Prostate gland (tissue), 2 donors: ENCODE data around the gene PEX19. TPM values are rescaled to one million over a fixed set of nuclear protein-coding genes. Genes with fewer than 3 reads are reported as not detected.

Experiments
- DNase-seq: peaks from one replicate; pipeline ENCODE4 v3.0.0-alpha.2; 2019; ENCODE audit warnings: low spot score
- H3K27ac ChIP-seq, 2 donors: fragments of 200-600 bp; sonication (generic); 2 replicates each; pipeline ENCODE4 v1.5.1; 2017 to 2019
- H3K27me3 ChIP-seq: fragments of 200-600 bp; sonication (generic); replicated peaks from 2 replicates; pipeline ENCODE4 v1.5.1; 2019; ENCODE audit not compliant: insufficient read depth
- H3K36me3 ChIP-seq, 2 donors: fragments of 200-600 bp; sonication (generic); 1 replicate in 1 of 2; 2 replicates in 1 of 2; pipeline versions ENCODE4 v1.5.1 to v1.8.1; 2017 to 2019
- H3K4me1 ChIP-seq: fragments of 200-600 bp; sonication (generic); replicated peaks from 2 replicates; pipeline ENCODE4 v1.5.1; 2019
- H3K4me3 ChIP-seq, 2 donors: fragments of 200-600 bp; sonication (generic); 2 replicates each; pipeline ENCODE4 v1.5.1; 2017 to 2019
- H3K9me3 ChIP-seq: fragments of 200-600 bp; sonication (generic); 2 replicates; pipeline ENCODE4 v1.5.1; 2017
- POLR2A ChIP-seq: fragments of 450-650 bp; IDR thresholded peaks from one replicate; pipeline ENCODE4 v1.6.1; 2016; ENCODE audit warnings: antibody characterized with exemption, mild to moderate bottlenecking
- POLR2AphosphoS5 ChIP-seq: sonication (generic); formaldehyde crosslinking; IDR thresholded peaks from one replicate; pipeline ENCODE4 v1.6.1; 2017; ENCODE audit warnings: antibody characterized with exemption
- WGBS: methylation state at CpG from one replicate; pipeline ENCODE4 v1.1.5; 2018; 5-methylcytosine and 5-hydroxymethylcytosine counted together
- intact Hi-C: fragments of 100-400 bp; cut with DNase I; formaldehyde crosslinking; loops from one replicate; pipeline ENCODE4 v1.14.2; 2022
- total RNA-seq, 2 donors: library from RNA; depleted of rRNA; stranded (reverse); fragments of >200 nt; gene quantifications; one replicate each; pipeline ENCODE4 v1.1.0, GENCODE V29; 2016
- TF ChIP-seq, protein P1 (sequence below), 4 experiments: fragments of 200-600 bp in 2 of 4; fragments of 450-650 bp in 2 of 4; sonication (generic) in 2 of 4; IDR thresholded peaks; 1 replicate in 3 of 4; 2 replicates in 1 of 4; pipeline ENCODE4 v1.5.1; 2016 to 2019; ENCODE audit warnings: antibody characterized with exemption in 4 of 4, mild to moderate bottlenecking in 2 of 4, moderate library complexity in 2 of 4

Gene PEX19
- total RNA-seq, 2 donors from 2014 or later: 49.6 to 61.0 TPM

- Histone ChIP-seq H3K9me3 (no peaks in the 10 kb centered on the region), H3K27me3 (no peaks in the 10 kb centered on the region), H3K4me3 (no peak overlapping the region), H3K36me3 (peaks cover 0 to 11% of the 10 kb centered on the region in 2 donors), H3K27ac (no peak overlapping the region), H3K4me1 (no peaks in the 10 kb centered on the region)
- intact Hi-C loops: no loop called here
- 95% methylated on average over 24 of the region's 24 CpGs for WGBS
- TF ChIP-seq POLR2AphosphoS5 (no peak), POLR2A (no peak)
- TF ChIP-seq, protein P1, sequence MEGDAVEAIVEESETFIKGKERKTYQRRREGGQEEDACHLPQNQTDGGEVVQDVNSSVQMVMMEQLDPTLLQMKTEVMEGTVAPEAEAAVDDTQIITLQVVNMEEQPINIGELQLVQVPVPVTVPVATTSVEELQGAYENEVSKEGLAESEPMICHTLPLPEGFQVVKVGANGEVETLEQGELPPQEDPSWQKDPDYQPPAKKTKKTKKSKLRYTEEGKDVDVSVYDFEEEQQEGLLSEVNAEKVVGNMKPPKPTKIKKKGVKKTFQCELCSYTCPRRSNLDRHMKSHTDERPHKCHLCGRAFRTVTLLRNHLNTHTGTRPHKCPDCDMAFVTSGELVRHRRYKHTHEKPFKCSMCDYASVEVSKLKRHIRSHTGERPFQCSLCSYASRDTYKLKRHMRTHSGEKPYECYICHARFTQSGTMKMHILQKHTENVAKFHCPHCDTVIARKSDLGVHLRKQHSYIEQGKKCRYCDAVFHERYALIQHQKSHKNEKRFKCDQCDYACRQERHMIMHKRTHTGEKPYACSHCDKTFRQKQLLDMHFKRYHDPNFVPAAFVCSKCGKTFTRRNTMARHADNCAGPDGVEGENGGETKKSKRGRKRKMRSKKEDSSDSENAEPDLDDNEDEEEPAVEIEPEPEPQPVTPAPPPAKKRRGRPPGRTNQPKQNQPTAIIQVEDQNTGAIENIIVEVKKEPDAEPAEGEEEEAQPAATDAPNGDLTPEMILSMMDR (IDR thresholded peaks at IDR 0.05): no peak
- no peak for DNase-seq
These were observed 45.2 kb downstream of the PEX19 start for GRCh38 chr1:160239582-160240299.

DNA sequence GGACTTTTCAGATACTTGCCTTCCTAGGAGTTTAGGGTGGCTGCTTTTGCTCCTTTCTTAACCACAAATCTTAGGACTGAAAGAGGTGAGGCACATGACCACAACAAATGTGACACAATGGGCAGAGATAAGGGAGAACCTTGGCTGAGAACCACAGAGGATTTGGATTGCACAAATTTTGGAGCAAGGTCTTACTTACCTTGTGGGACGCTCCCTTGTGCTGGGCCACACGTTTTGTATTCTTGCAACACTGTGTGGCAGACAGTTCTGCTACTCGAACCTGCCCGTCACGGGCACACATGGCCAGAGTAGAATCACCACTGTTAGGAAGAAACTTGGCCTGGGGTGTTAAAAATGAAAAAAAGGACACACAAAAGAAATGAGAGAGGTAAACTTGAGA is 46.5 kb downstream of the PEX19 start:
- WGBS: 97% methylated on average over 5 of the region's 5 CpGs
- Histone ChIP-seq H3K4me3 (no peak overlapping the region), H3K27me3 (no peaks in the 10 kb centered on the region), H3K27ac (no peak overlapping the region), H3K9me3 (no peaks in the 10 kb centered on the region), H3K4me1 (no peaks in the 10 kb centered on the region), H3K36me3 (peaks cover 0 to 11% of the 10 kb centered on the region in 2 donors)
- intact Hi-C loops: no loop called here
- TF ChIP-seq POLR2A (no peak), POLR2AphosphoS5 (no peak)
- TF ChIP-seq, protein P1 (IDR thresholded peaks at IDR 0.05): no peak
- DNase-seq: no peak

DNA sequence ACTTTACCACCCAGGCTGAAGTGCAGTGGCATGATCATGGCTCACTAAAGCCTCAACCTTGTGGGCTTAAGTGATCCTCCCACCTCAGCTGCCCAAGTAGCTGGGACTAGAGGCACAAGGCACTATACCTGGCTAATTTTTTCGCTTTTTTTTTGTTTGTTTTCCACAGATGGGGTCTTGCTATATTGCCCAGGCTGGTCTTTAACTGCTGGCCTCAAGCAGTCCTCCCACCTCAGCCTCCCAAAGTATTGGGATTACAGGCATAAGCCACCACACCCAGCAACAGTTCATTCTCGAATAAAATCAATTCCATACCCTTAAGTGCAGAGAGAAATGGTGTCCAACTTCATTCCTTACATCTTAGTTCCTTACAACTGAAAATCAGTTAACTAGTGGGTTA is 47.4 kb downstream of the PEX19 start:
- intact Hi-C loops: no loop called here
- DNase-seq: no peak
- no peaks in the 10 kb centered on the region for H3K4me1 ChIP-seq
- no peaks in the 10 kb centered on the region for H3K27me3 ChIP-seq
- peaks cover 0 to 11% of the 10 kb centered on the region in 2 donors for H3K36me3 ChIP-seq
- H3K9me3 ChIP-seq: no peaks in the 10 kb centered on the region
- WGBS: 100% methylated on average over 2 of the region's 2 CpGs
- no peak overlapping the region for H3K27ac ChIP-seq
- H3K4me3 ChIP-seq: no peak overlapping the region
- no peak for TF ChIP-seq POLR2AphosphoS5

DNA sequence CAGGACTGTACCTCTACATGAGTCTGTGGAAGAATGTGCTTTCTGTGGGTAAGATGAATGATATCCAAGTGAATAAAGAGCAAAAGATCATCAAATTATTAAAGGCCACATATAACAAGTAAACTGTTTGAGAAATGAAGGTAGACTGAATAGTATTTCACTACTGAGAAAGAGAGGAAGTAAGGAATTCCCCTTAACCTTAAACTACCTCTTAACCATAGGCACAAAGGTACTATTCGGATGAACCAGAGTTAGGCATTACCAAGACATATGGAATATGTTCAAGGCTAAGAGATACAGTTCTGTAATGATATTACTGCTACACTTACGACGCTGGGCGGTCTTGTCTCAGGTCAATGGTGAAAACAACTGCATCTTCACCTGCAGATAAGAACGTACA is 48.1 kb downstream of the PEX19 start:
- DNase-seq: no peak
- Histone ChIP-seq H3K27ac (no peak overlapping the region), H3K4me1 (no peaks in the 10 kb centered on the region), H3K27me3 (no peaks in the 10 kb centered on the region), H3K36me3 (peaks cover 0 to 11% of the 10 kb centered on the region in 2 donors), H3K9me3 (no peaks in the 10 kb centered on the region), H3K4me3 (no peak overlapping the region)
- intact Hi-C loops: no loop called here
- TF ChIP-seq POLR2A (no peak), POLR2AphosphoS5 (no peak)
- TF ChIP-seq, protein P1 (IDR thresholded peaks at IDR 0.05): no peak
- 94% methylated on average over 5 of the region's 5 CpGs for WGBS

DNA sequence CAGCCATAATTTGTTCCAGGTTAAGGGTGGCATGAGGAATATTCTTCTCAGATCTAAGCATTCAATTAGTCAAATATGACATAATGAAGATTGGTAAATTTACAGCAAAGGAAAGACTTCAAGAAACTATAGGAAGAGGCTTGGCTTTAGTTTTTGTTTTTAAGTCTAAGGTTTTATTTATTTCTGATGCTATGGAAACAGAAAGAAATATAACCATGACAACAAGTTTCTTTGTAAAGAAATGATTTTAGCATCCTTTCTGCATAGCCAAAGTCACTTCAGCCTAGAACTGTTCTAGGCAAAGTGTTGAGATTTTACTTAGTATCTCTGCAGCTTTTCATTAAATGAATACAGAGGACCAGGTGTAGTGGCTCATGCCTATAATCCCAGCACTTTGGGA is 52.0 kb downstream of the PEX19 start:
- Histone ChIP-seq H3K27ac (no peak overlapping the region), H3K4me3 (no peak overlapping the region), H3K9me3 (no peaks in the 10 kb centered on the region), H3K36me3 (peaks cover 0 to 4% of the 10 kb centered on the region in 2 donors), H3K4me1 (no peaks in the 10 kb centered on the region), H3K27me3 (no peaks in the 10 kb centered on the region)
- no peak for TF ChIP-seq POLR2A
- TF ChIP-seq, protein P1 (IDR thresholded peaks at IDR 0.05): no peak
- intact Hi-C loops: no loop called here
- DNase-seq: no peak
